ENCODE results near the gene CXADR.
"Not testable (repeated sequence)": the region's sequence is repeated elsewhere in the genome, so short reads cannot be mapped to it uniquely, and the experiment has no call there.

The CXADR gene

DNA sequence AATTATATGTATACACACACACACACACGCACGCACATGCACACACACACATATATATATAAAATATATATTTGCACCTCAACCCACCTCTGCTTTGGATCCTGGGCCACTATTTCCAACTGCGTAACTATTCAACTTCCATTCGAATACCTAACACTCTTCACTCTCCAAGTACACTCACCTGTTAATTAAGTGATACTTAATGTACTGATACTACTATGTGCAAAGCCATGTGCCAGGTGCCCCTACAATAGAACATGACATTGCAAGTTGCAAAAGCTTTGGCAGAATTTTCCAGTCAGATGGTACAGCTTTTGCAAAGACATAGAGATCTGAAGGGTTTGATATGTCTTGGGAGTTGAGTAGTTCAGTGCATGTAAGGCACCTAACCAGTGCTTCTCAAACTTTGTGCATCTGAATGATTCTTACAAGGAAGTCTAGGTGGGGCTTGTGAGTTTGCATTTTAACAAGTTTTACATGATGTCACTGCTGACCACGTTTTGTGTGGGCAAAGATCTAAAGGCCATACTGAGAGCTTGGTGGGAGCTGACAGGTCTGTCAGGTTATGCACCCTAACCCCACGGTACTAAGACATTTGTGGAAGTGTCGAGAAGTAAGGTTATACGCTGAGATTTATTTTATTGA lies 7.2 kb downstream of the CXADR start:
- TF ChIP-seq CSRNP3 (CRISPR knock-in tag; IDR thresholded peaks at IDR 0.05) (no peak), RARB (CRISPR knock-in tag; IDR thresholded peaks at IDR 0.05) (no peak), BACH2 (CRISPR knock-in tag; IDR thresholded peaks at IDR 0.05; ENCODE audit: borderline replicate concordance) (no peak), ESRRG (CRISPR knock-in tag; IDR thresholded peaks at IDR 0.05) (no peak), ARNTL (CRISPR knock-in tag; IDR thresholded peaks at IDR 0.05; ENCODE audit: borderline replicate concordance, low read depth) (no peak), ZNF70 (CRISPR knock-in tag; IDR thresholded peaks at IDR 0.05) (no peak), ZFP3 (CRISPR knock-in tag; IDR thresholded peaks at IDR 0.05) (no peak), TOX (CRISPR knock-in tag; IDR thresholded peaks at IDR 0.05; ENCODE audit: borderline replicate concordance) (no peak), PPARA (CRISPR knock-in tag; IDR thresholded peaks at IDR 0.05; ENCODE audit: borderline replicate concordance) (no peak), CSDC2 (CRISPR knock-in tag; IDR thresholded peaks at IDR 0.05) (no peak), ZNF8 (CRISPR knock-in tag; IDR thresholded peaks at IDR 0.05) (no peak), OSR1 (CRISPR knock-in tag; IDR thresholded peaks at IDR 0.05) (no peak), ZFP30 (CRISPR knock-in tag; IDR thresholded peaks at IDR 0.05) (no peak), ZNF565 (CRISPR knock-in tag; conservative IDR thresholded peaks at IDR 0.05; ENCODE audit: low read depth) (no peak), GLIS3 (CRISPR knock-in tag; IDR thresholded peaks at IDR 0.05) (no peak)
- TF ChIP-seq, protein P1, sequence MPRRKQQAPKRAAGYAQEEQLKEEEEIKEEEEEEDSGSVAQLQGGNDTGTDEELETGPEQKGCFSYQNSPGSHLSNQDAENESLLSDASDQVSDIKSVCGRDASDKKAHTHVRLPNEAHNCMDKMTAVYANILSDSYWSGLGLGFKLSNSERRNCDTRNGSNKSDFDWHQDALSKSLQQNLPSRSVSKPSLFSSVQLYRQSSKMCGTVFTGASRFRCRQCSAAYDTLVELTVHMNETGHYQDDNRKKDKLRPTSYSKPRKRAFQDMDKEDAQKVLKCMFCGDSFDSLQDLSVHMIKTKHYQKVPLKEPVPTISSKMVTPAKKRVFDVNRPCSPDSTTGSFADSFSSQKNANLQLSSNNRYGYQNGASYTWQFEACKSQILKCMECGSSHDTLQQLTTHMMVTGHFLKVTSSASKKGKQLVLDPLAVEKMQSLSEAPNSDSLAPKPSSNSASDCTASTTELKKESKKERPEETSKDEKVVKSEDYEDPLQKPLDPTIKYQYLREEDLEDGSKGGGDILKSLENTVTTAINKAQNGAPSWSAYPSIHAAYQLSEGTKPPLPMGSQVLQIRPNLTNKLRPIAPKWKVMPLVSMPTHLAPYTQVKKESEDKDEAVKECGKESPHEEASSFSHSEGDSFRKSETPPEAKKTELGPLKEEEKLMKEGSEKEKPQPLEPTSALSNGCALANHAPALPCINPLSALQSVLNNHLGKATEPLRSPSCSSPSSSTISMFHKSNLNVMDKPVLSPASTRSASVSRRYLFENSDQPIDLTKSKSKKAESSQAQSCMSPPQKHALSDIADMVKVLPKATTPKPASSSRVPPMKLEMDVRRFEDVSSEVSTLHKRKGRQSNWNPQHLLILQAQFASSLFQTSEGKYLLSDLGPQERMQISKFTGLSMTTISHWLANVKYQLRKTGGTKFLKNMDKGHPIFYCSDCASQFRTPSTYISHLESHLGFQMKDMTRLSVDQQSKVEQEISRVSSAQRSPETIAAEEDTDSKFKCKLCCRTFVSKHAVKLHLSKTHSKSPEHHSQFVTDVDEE (CRISPR knock-in tag; IDR thresholded peaks at IDR 0.05), result no peak
- TF ChIP-seq, protein P2, sequence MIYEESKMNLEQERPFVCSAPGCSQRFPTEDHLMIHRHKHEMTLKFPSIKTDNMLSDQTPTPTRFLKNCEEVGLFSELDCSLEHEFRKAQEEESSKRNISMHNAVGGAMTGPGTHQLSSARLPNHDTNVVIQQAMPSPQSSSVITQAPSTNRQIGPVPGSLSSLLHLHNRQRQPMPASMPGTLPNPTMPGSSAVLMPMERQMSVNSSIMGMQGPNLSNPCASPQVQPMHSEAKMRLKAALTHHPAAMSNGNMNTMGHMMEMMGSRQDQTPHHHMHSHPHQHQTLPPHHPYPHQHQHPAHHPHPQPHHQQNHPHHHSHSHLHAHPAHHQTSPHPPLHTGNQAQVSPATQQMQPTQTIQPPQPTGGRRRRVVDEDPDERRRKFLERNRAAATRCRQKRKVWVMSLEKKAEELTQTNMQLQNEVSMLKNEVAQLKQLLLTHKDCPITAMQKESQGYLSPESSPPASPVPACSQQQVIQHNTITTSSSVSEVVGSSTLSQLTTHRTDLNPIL (CRISPR knock-in tag; IDR thresholded peaks at IDR 0.05; ENCODE audit: low read depth), result no peak
- TF ChIP-seq, protein P3, sequence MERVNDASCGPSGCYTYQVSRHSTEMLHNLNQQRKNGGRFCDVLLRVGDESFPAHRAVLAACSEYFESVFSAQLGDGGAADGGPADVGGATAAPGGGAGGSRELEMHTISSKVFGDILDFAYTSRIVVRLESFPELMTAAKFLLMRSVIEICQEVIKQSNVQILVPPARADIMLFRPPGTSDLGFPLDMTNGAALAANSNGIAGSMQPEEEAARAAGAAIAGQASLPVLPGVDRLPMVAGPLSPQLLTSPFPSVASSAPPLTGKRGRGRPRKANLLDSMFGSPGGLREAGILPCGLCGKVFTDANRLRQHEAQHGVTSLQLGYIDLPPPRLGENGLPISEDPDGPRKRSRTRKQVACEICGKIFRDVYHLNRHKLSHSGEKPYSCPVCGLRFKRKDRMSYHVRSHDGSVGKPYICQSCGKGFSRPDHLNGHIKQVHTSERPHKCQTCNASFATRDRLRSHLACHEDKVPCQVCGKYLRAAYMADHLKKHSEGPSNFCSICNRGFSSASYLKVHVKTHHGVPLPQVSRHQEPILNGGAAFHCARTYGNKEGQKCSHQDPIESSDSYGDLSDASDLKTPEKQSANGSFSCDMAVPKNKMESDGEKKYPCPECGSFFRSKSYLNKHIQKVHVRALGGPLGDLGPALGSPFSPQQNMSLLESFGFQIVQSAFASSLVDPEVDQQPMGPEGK (CRISPR knock-in tag; IDR thresholded peaks at IDR 0.05; ENCODE audit: borderline replicate concordance), result no peak
- ATAC-seq, result no peak

- no peak for ATAC-seq
- TF ChIP-seq, protein P3 (CRISPR knock-in tag; IDR thresholded peaks at IDR 0.05; ENCODE audit: borderline replicate concordance), result no peak
- TF ChIP-seq TCF4 (CRISPR knock-in tag; IDR thresholded peaks at IDR 0.05; ENCODE audit: borderline replicate concordance) (no peak), ZNF70 (CRISPR knock-in tag; IDR thresholded peaks at IDR 0.05) (no peak), ZC3H10 (CRISPR knock-in tag; IDR thresholded peaks at IDR 0.05) (no peak), PPARA (CRISPR knock-in tag; IDR thresholded peaks at IDR 0.05; ENCODE audit: borderline replicate concordance) (no peak), ISL1 (CRISPR knock-in tag; IDR thresholded peaks at IDR 0.05) (no peak), ZFP3 (CRISPR knock-in tag; IDR thresholded peaks at IDR 0.05) (no peak), OSR1 (CRISPR knock-in tag; IDR thresholded peaks at IDR 0.05) (no peak), TOX (CRISPR knock-in tag; IDR thresholded peaks at IDR 0.05; ENCODE audit: borderline replicate concordance) (no peak)
- TF ChIP-seq, protein P2 (CRISPR knock-in tag; IDR thresholded peaks at IDR 0.05; ENCODE audit: low read depth), result no peak
Measured at GRCh38 chr21:17523007-17523451, 10.2 kb downstream of the CXADR start.

GRCh38 chr21:17523979-17524494 lies 11.2 kb downstream of the CXADR start:
- ATAC-seq, result not testable (repeated sequence)
